SK-N-SH treated with all-trans-retinoic acid at 6 μM for 48 hours (cell line): ENCODE measurements around the gene CSNK1G1.
"Not testable (repeated sequence)": the region's sequence is repeated elsewhere in the genome, so short reads cannot be mapped to it uniquely, and the experiment has no call there.

Source experiments
- ARNTL ChIP-seq: fragments of 450-650 bp; formaldehyde crosslinking; IDR thresholded peaks from 2 replicates; pipeline ENCODE4 v1.5.0; 2020; ENCODE audit warnings: low read depth, mild to moderate bottlenecking, moderate library complexity, borderline replicate concordance
- CREB5 ChIP-seq: fragments of 250-450 bp; sonication (Bioruptor Pico); IDR thresholded peaks from 2 replicates; pipeline ENCODE4 v1.5.1; 2020; ENCODE audit warnings: low read depth, mild to moderate bottlenecking, moderate library complexity
- CSDC2 ChIP-seq: fragments of 250-450 bp; sonication (Bioruptor Pico); IDR thresholded peaks from 2 replicates; pipeline ENCODE4 v1.5.0; 2020; ENCODE audit warnings: mild to moderate bottlenecking, moderate library complexity
- CSRNP3 ChIP-seq: fragments of 250-450 bp; sonication (Bioruptor Pico); IDR thresholded peaks from 2 replicates; pipeline ENCODE4 v1.5.1; 2021; ENCODE audit warnings: mild to moderate bottlenecking, moderate library complexity
- OSR1 ChIP-seq: fragments of 250-450 bp; sonication (Bioruptor Pico); IDR thresholded peaks from 2 replicates; pipeline ENCODE4 v1.8.0; 2022; ENCODE audit warnings: moderate library complexity, mild to moderate bottlenecking, inconsistent platforms
- PATZ1 ChIP-seq: fragments of 250-450 bp; sonication (Bioruptor Pico); IDR thresholded peaks from 2 replicates; pipeline ENCODE4 v1.8.0; 2020; ENCODE audit warnings: mild to moderate bottlenecking, moderate library complexity, borderline replicate concordance
- POU6F1 ChIP-seq: fragments of 250-450 bp; sonication (Bioruptor Pico); IDR thresholded peaks from 2 replicates; pipeline ENCODE4 v1.8.0; 2021; ENCODE audit warnings: low read depth, mild to moderate bottlenecking, moderate library complexity, borderline replicate concordance
- PPARA ChIP-seq: fragments of 250-450 bp; sonication (Bioruptor Pico); IDR thresholded peaks from 2 replicates; pipeline ENCODE4 v1.5.0; 2020; ENCODE audit warnings: mild to moderate bottlenecking, borderline replicate concordance
- RARB ChIP-seq: fragments of 250-450 bp; sonication (Bioruptor Pico); IDR thresholded peaks from 2 replicates; pipeline ENCODE4 v1.8.0; 2021; ENCODE audit warnings: mild to moderate bottlenecking, moderate library complexity
- TOX ChIP-seq: fragments of 250-450 bp; sonication (Bioruptor Pico); IDR thresholded peaks from 2 replicates; pipeline ENCODE4 v1.8.0; 2021; ENCODE audit warnings: mild to moderate bottlenecking, moderate library complexity, borderline replicate concordance
- TSHZ2 ChIP-seq: fragments of 250-450 bp; sonication (Bioruptor Pico); IDR thresholded peaks from 2 replicates; pipeline ENCODE4 v1.5.0; 2020; ENCODE audit warnings: mild to moderate bottlenecking, moderate library complexity
- ZFP30 ChIP-seq: fragments of 450-650 bp; formaldehyde crosslinking; IDR thresholded peaks from 2 replicates; pipeline ENCODE4 v1.5.0; 2022; ENCODE audit warnings: mild to moderate bottlenecking, moderate library complexity
- ZNF70 ChIP-seq: fragments of 450-650 bp; formaldehyde crosslinking; IDR thresholded peaks from 2 replicates; pipeline ENCODE4 v1.5.0; 2020; ENCODE audit warnings: mild to moderate bottlenecking, moderate library complexity

- not testable (repeated sequence) for TF ChIP-seq RARB (CRISPR knock-in tag); CREB5; TSHZ2 (CRISPR knock-in tag); ARNTL (CRISPR knock-in tag); CSDC2; OSR1; PATZ1 (CRISPR knock-in tag); POU6F1 (CRISPR knock-in tag); ZNF70 (CRISPR knock-in tag); ZFP30 (CRISPR knock-in tag); CSRNP3 (CRISPR knock-in tag); TOX (CRISPR knock-in tag); PPARA (CRISPR knock-in tag)
Observed at GRCh38 chr15:64380130-64380870, 24.3 kb upstream of the CSNK1G1 start.
